A549 (cell line): ENCODE results near the gene CNOT10. TPM values are rescaled to one million over a fixed set of nuclear protein-coding genes. Genes with fewer than 3 reads are reported as not detected.
A peak's percentile ranks its signal among the peaks of the same experiment; 100 is the strongest.
"Not testable (repeated sequence)": the region's sequence is repeated elsewhere in the genome, so short reads cannot be mapped to it uniquely, and the experiment has no call there.

Experiments
- ATAC-seq, 2 experiments: fragments of 200-7000 bp in 1 of 2; fragments of >200 bp in 1 of 2; cut with Nextera tagmentation in 1 of 2; cut with Tn5 transposase in 1 of 2; 3 replicates each; pipeline versions ENCODE4 v1.8.0 to v1.9.1; 2018 to 2020; ENCODE audit warnings: mild to moderate bottlenecking in 1 of 2, moderate library complexity in 1 of 2
- CTCF ChIA-PET: fragments of 300-600 bp; sonication (Branson Sonifier 250); formaldehyde crosslinking; extraction: SDS; loops from one replicate; lab custom pipeline; 2021; ENCODE audit warnings: antibody characterized with exemption, inconsistent platforms; lab: Yijun Ruan, JAX
- POLR2A ChIA-PET: fragments of 350-600 bp; formaldehyde crosslinking; extraction: SDS; loops from one replicate; lab custom pipeline; 2021; ENCODE audit warnings: antibody characterized with exemption, inconsistent platforms; lab: Yijun Ruan, JAX
- DNase-seq, 2 experiments: peaks; one replicate each; pipeline versions ENCODE4 v3.0.0 to v3.0.0-alpha.2; 2011 to 2016; ENCODE audit warnings: low read depth in 1 of 2, low spot score in 1 of 2
- FAIRE-seq: peaks from 2 replicates; lab custom pipeline; 2011; peaks lifted over from hg19 to GRCh38; lab: Jason Lieb, UNC
- H3K27ac ChIP-seq, 2 experiments: fragments of >200 bp; sonication (Bioruptor Twin); formaldehyde crosslinking; 3 replicates each; pipeline ENCODE4 v1.5.1; 2016 to 2017
- H3K4me1 ChIP-seq: fragments of >200 bp; sonication (Bioruptor Twin); formaldehyde crosslinking; 3 replicates; pipeline ENCODE4 v1.6.1; 2016
- H3K4me2 ChIP-seq: fragments of >200 bp; sonication (Bioruptor Twin); formaldehyde crosslinking; 3 replicates; pipeline ENCODE4 v1.6.1; 2016
- H3K4me3 ChIP-seq: fragments of >200 bp; sonication (Bioruptor Twin); formaldehyde crosslinking; 3 replicates; pipeline ENCODE4 v1.5.1; 2016
- H3K9me3 ChIP-seq: fragments of >200 bp; sonication (Bioruptor Twin); formaldehyde crosslinking; 3 replicates; pipeline ENCODE4 v1.6.1; 2016
- CEBPB ChIP-seq, 2 experiments: fragments of >200 bp in 1 of 2; sonication (Bioruptor Twin) in 1 of 2; formaldehyde crosslinking in 1 of 2; IDR thresholded peaks; 2 replicates each; pipeline ENCODE4 v1.6.1; 2012 to 2016
- CHD4 ChIP-seq: fragments of 200-600 bp; sonication (generic); IDR thresholded peaks from 2 replicates; pipeline ENCODE4 v1.6.1; 2016; ENCODE audit warnings: antibody characterized with exemption, mild to moderate bottlenecking, borderline replicate concordance
- EHF ChIP-seq: fragments of 250-450 bp; sonication (Bioruptor Pico); IDR thresholded peaks from 2 replicates; pipeline ENCODE4 v1.5.0; 2020; ENCODE audit warnings: mild to moderate bottlenecking
- ESRRA ChIP-seq: fragments of 150-350 bp; IDR thresholded peaks from 2 replicates; pipeline ENCODE4 v1.6.1; 2014; ENCODE audit warnings: mild to moderate bottlenecking, low read length, borderline replicate concordance
- FOSB ChIP-seq: fragments of 250-450 bp; sonication (Bioruptor Pico); IDR thresholded peaks from 2 replicates; pipeline ENCODE4 v1.5.0; 2020; ENCODE audit warnings: mild to moderate bottlenecking, moderate library complexity
- FOSL2 ChIP-seq, 2 experiments: fragments of 450-650 bp in 1 of 2; fragments of >200 bp in 1 of 2; sonication (Bioruptor Twin) in 1 of 2; formaldehyde crosslinking; IDR thresholded peaks; 2 replicates each; pipeline versions ENCODE4 v1.5.0 to v1.6.1; 2016 to 2020; ENCODE audit warnings: mild to moderate bottlenecking in 1 of 2, moderate library complexity in 1 of 2
- FOXS1 ChIP-seq: fragments of 250-450 bp; sonication (Bioruptor Pico); IDR thresholded peaks from 2 replicates; pipeline ENCODE4 v1.5.0; 2020; ENCODE audit warnings: mild to moderate bottlenecking, moderate library complexity
- GATA3 ChIP-seq: IDR thresholded peaks from 2 replicates; pipeline ENCODE4 v1.6.1; 2012; ENCODE audit warnings: borderline replicate concordance
- HDAC2 ChIP-seq: fragments of 200-600 bp; sonication (generic); IDR thresholded peaks from 2 replicates; pipeline ENCODE4 v1.6.1; 2016
- HOXB5 ChIP-seq: fragments of 250-450 bp; sonication (Bioruptor Pico); IDR thresholded peaks from 2 replicates; pipeline ENCODE4 v1.5.0; 2020; ENCODE audit warnings: mild to moderate bottlenecking, moderate library complexity
- JUN ChIP-seq, 2 experiments: fragments of >200 bp; sonication (Bioruptor Twin); formaldehyde crosslinking; IDR thresholded peaks; 2 replicates in 1 of 2; 3 replicates in 1 of 2; pipeline ENCODE4 v1.6.1; 2016 to 2017
- MAFK ChIP-seq: fragments of 450-650 bp; IDR thresholded peaks from 2 replicates; pipeline ENCODE4 v1.6.1; 2014; ENCODE audit not compliant: partially characterized antibody
- MAZ ChIP-seq: fragments of 150-350 bp; IDR thresholded peaks from 2 replicates; pipeline ENCODE4 v1.6.1; 2014; ENCODE audit warnings: antibody characterized with exemption, low read depth, low read length, borderline replicate concordance
- NFE2L2 ChIP-seq: fragments of 150-350 bp; conservative IDR thresholded peaks from 2 replicates; pipeline ENCODE4 v1.6.1; 2014; ENCODE audit warnings: low read length
- POLR2AphosphoS2 ChIP-seq: conservative IDR thresholded peaks from 2 replicates; pipeline ENCODE4 v1.6.1; 2012; ENCODE audit warnings: low read length, improper control_type of control experiment, inconsistent platforms
- RFX5 ChIP-seq: fragments of 450-650 bp; IDR thresholded peaks from 2 replicates; pipeline ENCODE4 v1.7.1; 2014; ENCODE audit warnings: antibody characterized with exemption, mild to moderate bottlenecking, moderate library complexity
- RNF2 ChIP-seq: fragments of 200-600 bp; sonication (generic); IDR thresholded peaks from 2 replicates; pipeline ENCODE4 v1.6.1; 2016; ENCODE audit warnings: low read depth, mild to moderate bottlenecking, antibody characterized with exemption, moderate library complexity, borderline replicate concordance
- WGBS: methylation state at CpG from one replicate; pipeline ENCODE4 v1.1.6; 2017; ENCODE audit errors: missing lambda C conversion rate; 5-methylcytosine and 5-hydroxymethylcytosine counted together
- polyA plus RNA-seq, 4 experiments: library from polyadenylated mRNA; depleted of rRNA in 3 of 4; stranded (reverse); fragments of >200 nt; fragmentation: RNase III in 1 of 4; extraction: RNeasy Plus Mini Kit Qiagen cat#74134 plus additional on column Dnase treatment in 1 of 4; gene quantifications; 2 replicates in 3 of 4; 3 replicates in 1 of 4; pipeline ENCODE4 v1.2.3, GENCODE V29; 2011 to 2017
- TF ChIP-seq, protein P1 (sequence below): fragments of 250-450 bp; sonication (Bioruptor Pico); IDR thresholded peaks from 2 replicates; pipeline ENCODE4 v1.5.0; 2020; ENCODE audit warnings: low read depth, mild to moderate bottlenecking, moderate library complexity
- TF ChIP-seq, protein P2 (sequence below): fragments of 150-350 bp; IDR thresholded peaks from 2 replicates; pipeline ENCODE4 v1.6.1; 2014; ENCODE audit warnings: low read depth, mild to moderate bottlenecking, low read length
- TF ChIP-seq, protein P3 (sequence below): IDR thresholded peaks from 2 replicates; pipeline ENCODE4 v1.6.1; 2012
- TF ChIP-seq, protein P4 (sequence below): fragments of 450-650 bp; IDR thresholded peaks from 2 replicates; pipeline ENCODE4 v1.6.1; 2014; ENCODE audit warnings: antibody characterized with exemption

Gene CNOT10
- polyA plus RNA-seq, 2 of the 4 experiments (the other 2 are of a cell fraction), result 23.6 to 43.2 TPM

DNA sequence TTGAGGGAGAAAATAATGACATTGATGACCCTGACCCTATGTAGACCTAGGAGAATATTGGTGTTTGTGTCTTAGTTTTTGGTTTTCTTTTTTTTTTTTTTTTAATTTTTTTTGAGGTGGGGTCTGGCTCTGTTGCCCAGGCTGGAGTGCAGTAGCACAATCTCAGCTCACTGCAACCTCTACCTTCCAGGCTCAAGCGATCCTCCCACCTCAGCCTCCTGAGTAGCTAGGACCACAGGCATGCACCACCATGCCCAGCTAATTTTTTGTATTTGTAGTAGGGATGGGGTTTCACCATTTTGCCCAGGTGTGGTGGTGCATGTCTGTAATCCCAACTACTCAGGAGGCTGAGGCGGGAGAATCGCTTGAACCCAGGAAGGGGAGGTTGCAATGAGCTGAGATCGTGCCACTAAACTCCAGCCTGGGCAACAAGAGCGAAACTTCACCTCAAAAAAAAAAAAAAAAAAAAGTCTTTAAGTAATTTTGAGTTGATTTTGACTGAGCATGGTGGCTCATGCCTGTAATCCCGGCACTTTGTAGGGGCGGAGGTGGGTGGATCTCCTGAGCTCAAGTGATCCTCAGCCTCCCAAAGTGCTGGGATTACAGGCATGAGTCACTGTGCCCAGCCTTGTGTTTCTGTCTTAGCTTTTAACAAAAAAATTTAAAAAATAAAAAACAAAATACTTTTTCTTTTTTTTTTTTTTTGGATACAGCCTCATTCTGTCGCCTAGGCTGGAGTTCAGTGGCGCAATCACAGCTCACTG lies 32.5 kb upstream of the CNOT10 start:
- CTCF ChIA-PET, result interaction anchor here (0.6 to 1.7 kb wide), 3 partner anchors 46 to 142 kb away, joined by 3 to 6 read pairs (median 4); no protein-coding TSS in a partner anchor
- 72% methylated on average over 9 of the region's 9 CpGs for WGBS
- H3K4me3 ChIP-seq, H3K4me2 ChIP-seq, H3K9me3 ChIP-seq, POLR2A ChIA-PET, FAIRE-seq, H3K4me1 ChIP-seq, H3K27ac ChIP-seq, ATAC-seq, DNase-seq: not testable (repeated sequence)

DNA sequence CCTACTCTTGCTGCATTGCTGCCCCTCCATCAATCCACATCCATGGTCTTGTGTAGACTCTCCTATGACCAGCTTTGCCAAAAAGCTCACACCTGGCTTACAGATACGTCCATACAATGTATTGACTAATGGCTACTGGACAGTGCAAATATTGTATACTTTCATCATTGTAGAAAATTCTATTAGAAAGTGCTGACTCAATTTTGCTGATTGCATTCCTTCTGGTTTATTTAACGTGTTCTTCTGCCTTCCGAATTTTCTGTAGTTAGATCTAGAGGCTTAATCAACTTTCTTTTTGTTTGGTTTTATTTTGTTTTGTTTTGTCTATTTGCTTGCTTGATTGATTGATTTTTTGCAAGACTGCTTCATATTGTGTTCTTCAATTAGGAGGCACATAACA lies 29.8 kb upstream of the CNOT10 start:
- 56% methylated on average over 3 of the region's 3 CpGs for WGBS
- CTCF ChIA-PET, result interaction anchor here (0.6 to 9.9 kb wide), 4 partner anchors 51 to 445 kb away, joined by 3 to 92 read pairs (median 4); no protein-coding TSS in a partner anchor

DNA sequence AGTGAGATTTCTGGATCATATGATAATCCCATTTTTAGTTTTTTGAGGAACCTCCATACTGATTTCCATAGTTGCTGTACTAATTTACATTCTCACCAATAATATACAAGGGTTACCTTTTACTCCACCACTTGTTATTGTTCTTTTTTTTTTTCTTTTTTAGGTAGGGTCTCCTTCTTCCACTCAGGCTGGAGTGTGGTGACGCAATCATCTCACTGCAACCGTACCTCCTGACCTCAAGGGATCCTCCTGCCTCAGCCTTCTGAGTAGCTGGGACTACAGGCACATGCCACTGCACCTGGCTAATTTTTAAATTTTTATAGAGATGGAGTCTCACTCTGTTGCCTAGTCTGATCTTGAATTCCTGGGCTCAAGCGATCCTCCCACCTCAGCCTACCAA lies 24.4 kb upstream of the CNOT10 start:
- Histone ChIP-seq H3K4me1 (no peaks in the 10 kb centered on the region), H3K4me3 (no peak overlapping the region), H3K27ac (no peak overlapping the region), H3K4me2 (no peak overlapping the region), H3K9me3 (no peaks in the 10 kb centered on the region)
- WGBS, result 71% methylated on average over 3 of the region's 3 CpGs
- CTCF ChIA-PET, result interaction anchor here (9.9 kb wide), 1 partner anchor 152 kb away, joined by 92 read pairs; no protein-coding TSS in a partner anchor
- ATAC-seq (no peak), FAIRE-seq (no peak), DNase-seq (no peak)
- POLR2A ChIA-PET, result no interaction called here
- TF ChIP-seq CEBPB (IDR thresholded peaks at IDR 0.05), result peak; percentile 29 to 37; a peak in 1 of 4 replicates
- TF ChIP-seq HDAC2, result no peak
- no peak for TF ChIP-seq JUN (IDR thresholded peaks at IDR 0.05)

More for the DNA sequence above, 29.8 kb upstream of the CNOT10 start:
- DNase-seq (no peak), FAIRE-seq (no peak), ATAC-seq (no peak)
- Histone ChIP-seq H3K27ac (no peak overlapping the region), H3K4me3 (no peak overlapping the region), H3K4me1 (no peaks in the 10 kb centered on the region), H3K9me3 (no peaks in the 10 kb centered on the region), H3K4me2 (no peak overlapping the region)
- POLR2A ChIA-PET, result no interaction called here
- TF ChIP-seq, protein P1, sequence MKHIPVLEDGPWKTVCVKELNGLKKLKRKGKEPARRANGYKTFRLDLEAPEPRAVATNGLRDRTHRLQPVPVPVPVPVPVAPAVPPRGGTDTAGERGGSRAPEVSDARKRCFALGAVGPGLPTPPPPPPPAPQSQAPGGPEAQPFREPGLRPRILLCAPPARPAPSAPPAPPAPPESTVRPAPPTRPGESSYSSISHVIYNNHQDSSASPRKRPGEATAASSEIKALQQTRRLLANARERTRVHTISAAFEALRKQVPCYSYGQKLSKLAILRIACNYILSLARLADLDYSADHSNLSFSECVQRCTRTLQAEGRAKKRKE (CRISPR knock-in tag), result no peak
- peak; percentile 37 for TF ChIP-seq MAFK

DNA sequence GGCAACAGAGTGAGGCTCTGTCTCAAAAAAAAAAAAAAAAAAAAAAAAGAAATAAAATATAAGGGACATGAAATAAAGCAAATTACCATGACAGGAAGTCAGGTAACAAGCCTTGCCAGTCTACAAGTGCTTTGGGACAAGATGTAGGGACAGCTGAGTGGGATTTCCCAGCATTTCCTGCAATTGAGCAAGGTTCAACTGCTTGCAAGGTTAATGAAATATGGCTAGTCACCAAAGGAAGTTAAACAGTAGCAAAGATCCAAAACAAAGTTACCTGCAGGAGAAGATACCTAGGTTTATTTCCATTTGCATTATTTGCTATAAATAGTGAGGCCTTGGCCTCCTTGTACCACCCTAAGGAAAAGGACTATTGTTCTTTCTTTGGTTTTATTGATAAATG lies 22.3 kb upstream of the CNOT10 start:
- ChIA-PET POLR2A (no interaction called here), CTCF (interaction anchor here (0.5 to 9.9 kb wide), 3 partner anchors 19 to 154 kb away, joined by 3 to 92 read pairs (median 4); no protein-coding TSS in a partner anchor)
- TF ChIP-seq MAZ (no peak), FOXS1 (CRISPR knock-in tag) (no peak), MAFK (no peak), JUN (IDR thresholded peaks at IDR 0.05) (no peak), FOSL2 (IDR thresholded peaks at IDR 0.05) (no peak), FOSL2 (CRISPR knock-in tag; IDR thresholded peaks at IDR 0.05) (no peak), FOSB (no peak), CHD4 (no peak), NFE2L2 (no peak), EHF (no peak), ESRRA (no peak), GATA3 (no peak), POLR2AphosphoS2 (no peak), HOXB5 (CRISPR knock-in tag) (no peak), RFX5 (no peak), RNF2 (no peak)
- TF ChIP-seq, protein P2, sequence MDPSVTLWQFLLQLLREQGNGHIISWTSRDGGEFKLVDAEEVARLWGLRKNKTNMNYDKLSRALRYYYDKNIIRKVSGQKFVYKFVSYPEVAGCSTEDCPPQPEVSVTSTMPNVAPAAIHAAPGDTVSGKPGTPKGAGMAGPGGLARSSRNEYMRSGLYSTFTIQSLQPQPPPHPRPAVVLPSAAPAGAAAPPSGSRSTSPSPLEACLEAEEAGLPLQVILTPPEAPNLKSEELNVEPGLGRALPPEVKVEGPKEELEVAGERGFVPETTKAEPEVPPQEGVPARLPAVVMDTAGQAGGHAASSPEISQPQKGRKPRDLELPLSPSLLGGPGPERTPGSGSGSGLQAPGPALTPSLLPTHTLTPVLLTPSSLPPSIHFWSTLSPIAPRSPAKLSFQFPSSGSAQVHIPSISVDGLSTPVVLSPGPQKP, result no peak
- TF ChIP-seq, protein P3, sequence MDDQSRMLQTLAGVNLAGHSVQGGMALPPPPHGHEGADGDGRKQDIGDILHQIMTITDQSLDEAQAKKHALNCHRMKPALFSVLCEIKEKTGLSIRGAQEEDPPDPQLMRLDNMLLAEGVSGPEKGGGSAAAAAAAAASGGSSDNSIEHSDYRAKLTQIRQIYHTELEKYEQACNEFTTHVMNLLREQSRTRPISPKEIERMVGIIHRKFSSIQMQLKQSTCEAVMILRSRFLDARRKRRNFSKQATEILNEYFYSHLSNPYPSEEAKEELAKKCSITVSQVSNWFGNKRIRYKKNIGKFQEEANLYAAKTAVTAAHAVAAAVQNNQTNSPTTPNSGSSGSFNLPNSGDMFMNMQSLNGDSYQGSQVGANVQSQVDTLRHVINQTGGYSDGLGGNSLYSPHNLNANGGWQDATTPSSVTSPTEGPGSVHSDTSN, result no peak
- TF ChIP-seq, protein P4, sequence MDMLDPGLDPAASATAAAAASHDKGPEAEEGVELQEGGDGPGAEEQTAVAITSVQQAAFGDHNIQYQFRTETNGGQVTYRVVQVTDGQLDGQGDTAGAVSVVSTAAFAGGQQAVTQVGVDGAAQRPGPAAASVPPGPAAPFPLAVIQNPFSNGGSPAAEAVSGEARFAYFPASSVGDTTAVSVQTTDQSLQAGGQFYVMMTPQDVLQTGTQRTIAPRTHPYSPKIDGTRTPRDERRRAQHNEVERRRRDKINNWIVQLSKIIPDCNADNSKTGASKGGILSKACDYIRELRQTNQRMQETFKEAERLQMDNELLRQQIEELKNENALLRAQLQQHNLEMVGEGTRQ, result no peak
- ATAC-seq, result no peak
- FAIRE-seq, result no peak
- H3K4me2 ChIP-seq, result no peak overlapping the region
- DNase-seq, result no peak
- no peak overlapping the region for H3K4me3 ChIP-seq
- no peaks in the 10 kb centered on the region for H3K4me1 ChIP-seq
- H3K9me3 ChIP-seq, result no peaks in the 10 kb centered on the region
- no peak overlapping the region for H3K27ac ChIP-seq
